HG03439 (cell line): Measurements from ENCODE around the gene FAM83F.
"Not testable (repeated sequence)": the region's sequence is repeated elsewhere in the genome, so short reads cannot be mapped to it uniquely, and the experiment has no call there.

Experiments used
- ATAC-seq: cut with Tn5 transposase; IDR thresholded peaks from one replicate; pipeline ENCODE4 v1.9.1; 2021; ENCODE audit warnings: mild to moderate bottlenecking, moderate library complexity; ENCODE audit not compliant: unreplicated experiment

FAM83F gene

DNA sequence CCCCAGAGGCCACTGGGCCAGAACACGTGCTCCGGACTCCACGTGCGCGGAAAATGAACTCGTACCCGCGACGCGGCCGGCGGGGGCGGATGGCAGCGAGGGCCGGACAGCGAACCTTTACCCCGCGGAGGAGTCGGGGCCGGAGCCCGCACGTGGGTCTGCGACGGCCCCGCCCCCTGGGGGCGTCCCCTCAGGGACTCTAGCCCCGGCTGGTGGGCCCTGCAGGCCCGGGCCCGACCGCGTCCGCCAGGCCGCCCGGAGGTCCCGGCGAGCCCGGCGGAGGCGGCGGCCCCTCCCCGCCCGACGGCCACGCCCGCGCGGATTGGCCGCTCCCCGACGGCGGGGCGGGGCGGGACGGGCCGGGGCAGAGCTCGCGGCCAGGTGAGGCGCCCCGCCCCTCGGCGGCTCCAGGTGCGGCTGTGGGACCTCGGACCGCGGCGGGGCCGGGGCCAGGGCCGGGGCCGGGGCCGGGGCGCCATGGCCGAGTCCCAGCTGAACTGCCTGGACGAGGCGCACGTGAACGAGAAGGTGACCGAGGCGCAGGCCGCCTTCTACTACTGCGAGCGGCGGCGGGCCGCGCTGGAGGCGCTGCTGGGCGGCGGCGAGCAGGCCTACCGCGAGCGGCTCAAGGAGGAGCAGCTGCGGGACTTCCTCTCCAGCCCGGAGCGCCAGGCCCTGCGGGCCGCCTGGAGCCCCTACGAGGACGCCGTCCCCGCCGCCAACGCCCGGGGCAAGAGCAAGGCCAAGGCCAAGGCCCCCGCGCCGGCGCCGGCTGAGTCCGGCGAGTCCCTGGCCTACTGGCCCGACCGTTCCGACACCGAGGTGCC, at the start of gene FAM83F:
Gene FAM83F, plus strand, starts transcription at position 389 of the 827 bp plus-strand sequence. Its CDS starts 89 bp downstream, at position 478.
- ATAC-seq, result no peak

DNA sequence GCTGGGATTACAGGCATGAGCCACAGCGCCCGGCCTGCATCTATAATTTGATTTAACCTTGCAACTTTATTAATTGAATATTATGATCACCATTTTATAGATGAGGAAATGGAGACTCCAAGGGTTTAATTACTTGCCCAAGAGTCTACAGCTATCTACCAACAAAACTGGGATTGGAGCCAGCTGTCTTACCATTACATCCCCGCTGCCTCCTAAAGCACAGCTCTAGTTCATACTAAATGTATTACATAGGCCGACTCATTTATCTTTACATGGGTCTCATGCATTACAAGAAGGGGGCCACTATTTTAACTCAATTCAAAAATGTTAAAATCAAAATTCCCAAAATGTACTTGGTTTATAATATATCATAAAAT, 48.6 kb upstream of the FAM83F start:
- no peak for ATAC-seq

- ATAC-seq, result no peak
These were observed 48.1 kb upstream of the FAM83F start for GRCh38 chr22:39946503-39947219.

- ATAC-seq, result no peak
These were observed 47.2 kb upstream of the FAM83F start for GRCh38 chr22:39947220-39948216.

- no peak for ATAC-seq
These were observed 44.6 kb upstream of the FAM83F start for GRCh38 chr22:39949964-39950737.

DNA sequence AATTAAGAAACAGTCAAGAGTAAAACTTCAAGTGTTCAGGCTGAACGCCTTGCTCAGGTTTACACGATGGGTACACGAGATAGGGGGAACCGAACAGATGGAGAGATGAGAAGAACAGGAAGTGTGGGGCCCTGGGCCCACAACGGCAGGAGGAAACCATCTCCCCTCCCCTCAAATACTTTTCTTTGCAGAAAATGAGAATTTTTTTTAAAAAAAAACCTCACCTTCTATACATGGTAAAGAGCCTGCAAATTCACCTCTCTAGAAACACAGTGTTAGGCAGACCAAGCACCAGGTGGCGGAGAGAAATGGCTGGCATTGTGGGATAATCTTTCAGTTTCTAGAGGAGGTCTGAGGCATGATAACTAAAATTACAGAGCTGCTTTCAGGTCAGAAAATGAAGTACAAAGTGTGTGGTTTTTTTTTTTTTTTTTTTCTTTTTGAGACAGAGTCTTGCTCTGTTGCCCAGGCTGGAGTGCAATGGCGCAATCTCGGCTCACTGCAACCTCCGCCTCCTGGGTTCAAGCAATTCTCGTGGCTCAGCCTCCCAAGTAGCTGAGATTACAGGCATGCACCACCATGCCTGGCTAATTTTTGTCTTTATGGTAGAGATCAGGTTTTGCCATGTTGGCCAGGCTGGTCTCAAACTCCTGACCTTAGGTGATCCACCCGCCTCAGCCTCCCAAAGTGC, 43.0 kb upstream of the FAM83F start:
- not testable (repeated sequence) for ATAC-seq

- no peak for ATAC-seq
These were observed 42.4 kb upstream of the FAM83F start for GRCh38 chr22:39952347-39952746.

DNA sequence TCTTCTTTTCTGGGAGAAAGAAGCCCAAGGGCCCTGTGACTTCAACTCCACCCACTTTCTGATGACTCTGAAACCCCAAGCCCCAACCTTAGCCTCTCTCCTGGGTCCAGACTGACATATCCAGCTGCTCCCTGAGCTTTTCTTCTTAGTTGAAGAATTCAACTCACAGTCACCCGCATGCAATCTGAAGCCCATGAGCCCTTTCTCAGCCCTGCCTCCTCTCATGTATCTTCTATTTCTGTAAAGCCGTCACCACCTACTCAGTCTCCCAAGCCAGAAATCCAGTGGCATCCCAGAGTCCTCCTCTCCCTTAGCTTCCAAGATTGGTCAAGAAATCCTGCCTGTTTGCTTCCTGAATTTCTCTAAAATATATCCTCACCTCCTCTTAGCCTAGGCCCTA, 41.7 kb upstream of the FAM83F start:
- ATAC-seq, result no peak

GRCh38 chr22:39954584-39955055, 40.1 kb upstream of the FAM83F start:
- no peak for ATAC-seq

DNA sequence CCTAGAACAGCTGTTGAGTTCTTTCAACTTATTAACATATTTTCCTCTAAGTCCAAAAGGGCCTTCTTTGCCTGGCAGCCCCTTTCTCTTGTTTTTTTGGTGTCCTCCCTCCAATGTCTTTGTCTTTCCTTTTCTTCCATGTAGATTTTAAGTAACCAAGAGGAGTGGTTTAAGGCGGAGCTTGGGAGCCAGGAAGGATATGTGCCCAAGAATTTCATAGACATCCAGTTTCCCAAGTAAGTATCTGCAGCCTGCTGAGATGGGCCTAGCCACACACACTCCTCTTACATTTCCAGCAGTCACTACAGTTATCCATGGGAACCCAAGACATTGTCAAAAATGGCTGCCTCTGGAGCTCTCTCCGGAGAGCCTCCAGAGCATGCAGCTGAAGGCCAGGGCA, 39.1 kb upstream of the FAM83F start:
- no peak for ATAC-seq

GRCh38 chr22:39956932-39957664, 37.7 kb upstream of the FAM83F start:
- no peak for ATAC-seq

DNA sequence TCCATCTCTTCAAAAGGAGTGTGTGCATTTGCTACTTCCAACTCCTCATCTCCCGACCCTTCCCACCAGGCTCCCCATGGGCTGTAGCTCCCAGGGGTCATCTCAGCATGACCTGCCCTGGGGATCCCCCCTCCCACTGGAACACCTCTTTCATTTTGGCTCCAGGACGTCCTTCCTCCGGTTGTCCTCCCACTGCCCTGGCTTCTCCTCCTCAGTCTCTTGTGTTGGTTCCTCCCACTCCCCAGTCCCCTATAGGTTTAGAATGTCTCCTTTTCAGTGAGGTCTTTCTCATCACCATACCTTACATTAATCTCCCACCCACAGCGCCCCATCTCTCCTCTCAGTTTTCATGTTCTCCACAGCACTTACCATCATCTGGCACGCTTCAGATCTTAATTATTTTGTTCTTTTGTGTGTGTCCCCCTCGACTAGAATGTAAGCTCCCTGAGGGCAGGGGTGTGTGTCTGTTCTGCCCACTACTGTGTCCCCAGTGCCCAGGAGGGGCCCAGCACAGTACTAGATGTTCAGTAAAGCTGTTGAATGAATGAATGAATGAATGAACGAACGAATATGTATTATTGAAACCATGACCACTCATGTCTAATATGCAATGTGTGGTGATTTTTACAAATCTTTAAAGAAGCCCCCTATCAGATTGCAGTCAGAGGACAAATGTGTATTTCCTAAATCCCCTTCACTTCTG, 36.6 kb upstream of the FAM83F start:
- no peak for ATAC-seq

DNA sequence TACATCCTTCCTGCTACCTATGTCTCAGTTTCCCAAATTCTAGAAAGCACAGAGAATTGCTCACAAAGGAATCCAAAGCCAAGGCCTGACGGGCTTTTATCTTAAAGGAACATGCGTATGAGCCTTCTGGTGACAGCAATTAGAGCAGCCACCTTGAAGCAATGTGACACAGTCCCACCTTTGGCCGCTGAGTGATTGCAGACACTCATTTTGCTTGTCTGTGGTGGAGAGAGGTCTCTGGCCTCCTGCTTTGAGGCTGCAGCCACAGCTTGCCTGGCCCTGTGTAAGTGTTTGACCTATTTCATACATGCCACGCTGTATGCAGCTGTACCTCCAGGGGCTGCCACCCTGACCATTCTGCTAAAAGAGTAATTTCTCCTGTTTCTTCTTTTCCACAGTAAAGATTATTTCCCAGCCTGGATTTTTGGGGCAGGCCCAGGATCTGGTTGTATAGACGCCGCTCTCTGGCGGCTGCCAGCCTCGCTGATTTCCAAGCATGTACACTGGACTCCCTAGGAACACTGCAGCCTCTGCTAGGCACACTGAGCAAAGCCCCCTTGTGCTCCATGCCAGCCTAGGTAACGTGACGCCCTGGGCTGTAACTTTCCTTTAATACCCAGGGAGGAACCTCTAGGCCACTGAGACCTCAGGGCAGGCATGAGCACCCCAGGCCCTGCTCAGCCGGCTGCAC, 35.7 kb upstream of the FAM83F start:
- no peak for ATAC-seq

- ATAC-seq, result no peak
These were observed 34.9 kb upstream of the FAM83F start, which contains the start of gene TMA7B for GRCh38 chr22:39959640-39960447. Gene TMA7B (plus strand): TSS chr22:39960397. CDS start chr22:39964375, 3,978 bp downstream.

GRCh38 chr22:39960791-39961746, 33.7 kb upstream of the FAM83F start:
- ATAC-seq, result peak; percentile 86

- no peak for ATAC-seq
These were observed 32.7 kb upstream of the FAM83F start for GRCh38 chr22:39962071-39962470.
